K562 treated with DMSO at 1 percent for 24 hours (cell line): ENCODE measurements around the gene PIGR. TPM values are rescaled to one million over a fixed set of nuclear protein-coding genes. Genes with fewer than 3 reads are reported as not detected.

ENCODE experiments used
- total RNA-seq: library from RNA; unstranded; fragments of 300-600 nt; gene quantifications from 2 replicates; pipeline ENCODE4 v1.2.3, GENCODE V29; 2022; ENCODE audit warnings: low read depth; ENCODE audit not compliant: insufficient read depth

Gene PIGR, protein sequence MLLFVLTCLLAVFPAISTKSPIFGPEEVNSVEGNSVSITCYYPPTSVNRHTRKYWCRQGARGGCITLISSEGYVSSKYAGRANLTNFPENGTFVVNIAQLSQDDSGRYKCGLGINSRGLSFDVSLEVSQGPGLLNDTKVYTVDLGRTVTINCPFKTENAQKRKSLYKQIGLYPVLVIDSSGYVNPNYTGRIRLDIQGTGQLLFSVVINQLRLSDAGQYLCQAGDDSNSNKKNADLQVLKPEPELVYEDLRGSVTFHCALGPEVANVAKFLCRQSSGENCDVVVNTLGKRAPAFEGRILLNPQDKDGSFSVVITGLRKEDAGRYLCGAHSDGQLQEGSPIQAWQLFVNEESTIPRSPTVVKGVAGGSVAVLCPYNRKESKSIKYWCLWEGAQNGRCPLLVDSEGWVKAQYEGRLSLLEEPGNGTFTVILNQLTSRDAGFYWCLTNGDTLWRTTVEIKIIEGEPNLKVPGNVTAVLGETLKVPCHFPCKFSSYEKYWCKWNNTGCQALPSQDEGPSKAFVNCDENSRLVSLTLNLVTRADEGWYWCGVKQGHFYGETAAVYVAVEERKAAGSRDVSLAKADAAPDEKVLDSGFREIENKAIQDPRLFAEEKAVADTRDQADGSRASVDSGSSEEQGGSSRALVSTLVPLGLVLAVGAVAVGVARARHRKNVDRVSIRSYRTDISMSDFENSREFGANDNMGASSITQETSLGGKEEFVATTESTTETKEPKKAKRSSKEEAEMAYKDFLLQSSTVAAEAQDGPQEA
- total RNA-seq: 0.19 and 0.49 TPM in 2 replicates

DNA sequence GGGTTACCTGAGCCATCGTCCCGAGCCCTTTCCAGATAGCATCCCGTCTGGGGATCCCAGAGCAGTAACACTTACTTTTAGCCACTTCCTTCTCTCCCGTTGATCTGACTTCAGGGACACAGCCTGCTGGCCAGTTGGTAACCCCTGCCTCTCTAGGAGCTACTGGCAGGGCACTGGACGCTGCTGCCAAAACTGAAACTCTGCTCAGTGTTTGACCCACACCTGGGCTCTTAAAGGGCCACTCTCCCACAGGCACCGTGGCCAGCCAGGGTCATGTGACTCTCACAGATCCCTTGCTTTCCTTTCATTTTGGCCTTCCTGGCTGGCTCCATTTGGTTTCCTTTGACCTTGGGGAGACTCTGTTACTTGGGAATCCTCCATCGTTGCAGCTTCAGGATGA is at the start of gene PIGR:
PIGR (minus strand) TSS at position 206 of the 400 bp plus-strand sequence. CDS start 5,935 bp downstream, outside the sequence.

DNA sequence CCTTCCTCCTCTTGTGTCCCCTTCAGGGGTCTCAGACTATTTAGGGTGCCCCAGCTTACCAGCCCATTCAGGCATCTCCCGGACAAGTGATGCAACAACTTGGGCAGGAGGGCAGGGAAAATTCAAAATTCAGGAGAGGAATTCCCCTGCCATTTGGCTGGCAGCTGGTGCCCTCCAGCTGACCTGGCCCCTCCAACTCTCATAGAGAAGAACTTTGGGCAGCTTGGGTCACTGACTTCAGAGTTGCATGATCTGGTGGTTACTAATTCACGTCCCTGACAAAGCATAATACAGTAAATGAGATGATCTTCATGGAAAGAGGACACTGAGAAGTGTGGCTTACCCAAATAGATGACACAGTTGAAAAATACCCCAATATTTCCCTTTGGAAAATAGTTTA is 24.2 kb upstream of the PIGR start, which contains the start of gene FCAMR:
FCAMR (minus strand) TSS at position 15 of the 400 bp plus-strand sequence. CDS start 335 bp downstream, outside the sequence.

DNA sequence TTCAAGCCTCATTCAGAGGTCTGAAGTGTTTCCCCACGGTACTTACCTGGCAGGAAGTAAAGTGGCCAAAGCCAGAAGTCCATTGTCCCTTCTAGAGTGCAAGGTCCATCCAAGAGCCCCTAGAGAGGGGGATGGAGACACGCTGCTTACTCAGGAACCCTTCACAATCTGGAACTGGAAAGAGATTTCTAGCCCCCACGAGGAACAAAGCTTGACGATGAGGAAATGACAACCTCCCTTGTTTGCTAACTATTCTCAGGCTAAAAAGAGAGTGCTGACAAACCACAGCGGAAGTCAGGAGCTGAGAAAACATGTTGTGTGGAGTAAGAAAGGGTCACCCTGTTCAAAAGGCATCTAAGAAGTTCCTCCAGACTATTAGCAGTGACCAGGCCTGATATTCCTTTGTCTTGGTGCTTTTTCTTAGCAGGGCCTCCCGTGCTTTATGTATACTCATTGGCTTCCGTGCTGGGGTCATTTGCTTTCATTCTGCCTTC is 24.4 kb downstream of the PIGR start, which contains the start of gene FCMR:
FCMR (minus strand) TSS at position 170 of the 494 bp plus-strand sequence; CDS start at position 83, 87 bp downstream.

DNA sequence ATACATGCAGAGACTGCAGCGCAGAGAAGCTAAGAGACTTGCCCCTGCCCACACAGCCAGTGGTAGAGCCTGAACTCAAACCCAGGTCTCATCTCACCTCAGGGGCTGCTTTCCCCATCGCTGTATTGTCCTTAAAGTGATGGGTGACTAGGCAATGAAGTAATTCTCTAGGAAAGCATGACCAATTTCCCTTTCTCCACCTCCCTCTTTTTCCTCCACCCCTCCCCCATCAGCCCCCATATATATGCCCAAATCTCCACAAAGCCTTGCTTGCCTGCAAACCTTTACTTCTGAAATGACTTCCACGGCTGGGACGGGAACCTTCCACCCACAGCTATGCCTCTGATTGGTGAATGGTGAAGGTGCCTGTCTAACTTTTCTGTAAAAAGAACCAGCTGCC is 49.1 kb downstream of the PIGR start, which contains the start of gene IL24:
IL24 (plus strand) TSS at position 269 of the 400 bp plus-strand sequence. CDS start 390 bp downstream, outside the sequence.

Other genes starting within 250 kb of the PIGR start
- not detected in 2 replicates for gene IL19, start 175.7 kb downstream of the PIGR start, total RNA-seq
- gene IL10, start 174.0 kb downstream of the PIGR start, total RNA-seq: not detected in 2 replicates
- gene IL20, start 80.8 kb downstream of the PIGR start, total RNA-seq: not detected in 2 replicates
- gene IL24, start 49.0 kb downstream of the PIGR start, total RNA-seq: not detected in 2 replicates
- 0.80 and 1.00 TPM in 2 replicates for gene FCMR, start 24.5 kb downstream of the PIGR start, total RNA-seq
- not detected in 2 replicates for gene FCAMR, start 24.0 kb upstream of the PIGR start, total RNA-seq
- 3.2 and 3.4 TPM in 2 replicates for gene C1orf116, start 86.3 kb upstream of the PIGR start, total RNA-seq
- gene YOD1, start 104.7 kb upstream of the PIGR start, total RNA-seq: 13.6 and 15.8 TPM in 2 replicates
- 16.9 and 18.7 TPM in 2 replicates for gene PFKFB2, start 106.8 kb upstream of the PIGR start, total RNA-seq
- gene C4BPB, start 142.4 kb upstream of the PIGR start, total RNA-seq: not detected in 2 replicates
- gene C4BPA, start 157.8 kb upstream of the PIGR start, total RNA-seq: 0.19 TPM in 1 of 2 replicates, not detected in the other